Hepatocyte (in vitro differentiated cells): ENCODE data around the gene ADRM1. TPM values are rescaled to one million over a fixed set of nuclear protein-coding genes. Genes with fewer than 3 reads are reported as not detected.

Experiments
- DNase-seq: peaks from one replicate; pipeline ENCODE4 v3.0.0-alpha.2; 2016; ENCODE audit warnings: low spot score
- H2AFZ ChIP-seq: fragments of 200-600 bp; sonication (generic); 2 replicates; pipeline ENCODE4 v1.6.0; 2016; ENCODE audit warnings: antibody characterized with exemption, mild to moderate bottlenecking
- H3K27ac ChIP-seq: fragments of 200-600 bp; sonication (generic); 2 replicates; pipeline ENCODE4 v1.5.1; 2016; ENCODE audit warnings: mild to moderate bottlenecking
- H3K27me3 ChIP-seq: fragments of 200-600 bp; sonication (generic); 2 replicates; pipeline ENCODE4 v1.6.1; 2016
- H3K36me3 ChIP-seq: fragments of 200-600 bp; sonication (generic); replicated peaks from 2 replicates; pipeline ENCODE4 v1.5.1; 2016; ENCODE audit warnings: low read depth; ENCODE audit not compliant: insufficient read depth
- H3K4me1 ChIP-seq: fragments of 200-600 bp; sonication (generic); 2 replicates; pipeline ENCODE4 v1.5.1; 2016; ENCODE audit warnings: mild to moderate bottlenecking, moderate library complexity; ENCODE audit not compliant: insufficient read depth
- H3K4me2 ChIP-seq: fragments of 200-600 bp; sonication (generic); 2 replicates; pipeline ENCODE4 v1.6.0; 2016
- H3K4me3 ChIP-seq: fragments of 200-600 bp; sonication (generic); 2 replicates; pipeline ENCODE4 v1.5.1; 2016; ENCODE audit warnings: mild to moderate bottlenecking
- H3K79me2 ChIP-seq: fragments of 200-600 bp; sonication (generic); 2 replicates; pipeline ENCODE4 v1.6.0; 2017; ENCODE audit warnings: mild to moderate bottlenecking
- H3K9me2 ChIP-seq: fragments of 200-600 bp; sonication (generic); replicated peaks from 2 replicates; pipeline ENCODE4 v1.6.0; 2017; ENCODE audit warnings: mild to moderate bottlenecking; ENCODE audit not compliant: insufficient read depth
- H3K9me3 ChIP-seq: fragments of 200-600 bp; sonication (generic); 2 replicates; pipeline ENCODE4 v1.5.1; 2016; ENCODE audit warnings: low read depth, mild to moderate bottlenecking
- H4K20me1 ChIP-seq: fragments of 200-600 bp; sonication (generic); 2 replicates; pipeline ENCODE4 v1.6.0; 2016; ENCODE audit warnings: mild to moderate bottlenecking; ENCODE audit not compliant: insufficient read depth, poor library complexity, severe bottlenecking
- CTCF ChIP-seq: fragments of 200-600 bp; sonication (generic); IDR thresholded peaks from 2 replicates; pipeline ENCODE4 v1.5.1; 2016; ENCODE audit warnings: antibody characterized with exemption, mild to moderate bottlenecking; ENCODE audit not compliant: poor library complexity
- EZH2 ChIP-seq: fragments of 200-600 bp; sonication (generic); IDR thresholded peaks from 2 replicates; pipeline ENCODE4 v1.6.1; 2016; ENCODE audit warnings: antibody characterized with exemption, mild to moderate bottlenecking, borderline replicate concordance
- EZH2phosphoT487 ChIP-seq: fragments of 200-600 bp; sonication (generic); IDR thresholded peaks from one replicate; pipeline ENCODE4 v1.6.1; 2018; ENCODE audit warnings: antibody characterized with exemption, mild to moderate bottlenecking, low read depth, moderate library complexity; ENCODE audit not compliant: unreplicated experiment, severe bottlenecking
- WGBS: methylation state at CpG from one replicate; pipeline ENCODE4 v1.1.6; 2016; ENCODE audit warnings: low lambda C conversion rate; ENCODE audit errors: missing lambda C conversion rate; 5-methylcytosine and 5-hydroxymethylcytosine counted together
- polyA plus RNA-seq: library from polyadenylated mRNA; unstranded; fragments of >200 nt; fragmentation: Nextera tagmentation; extraction: Ambion mirVana; gene quantifications from 2 replicates; pipeline ENCODE4 v1.2.1, GENCODE V29; 2016
- total RNA-seq: library from RNA; depleted of rRNA; stranded (reverse); fragments of >200 nt; gene quantifications from 2 replicates; pipeline ENCODE4 v1.2.3, GENCODE V29; 2014

The ADRM1 gene
- total and polyA plus RNA-seq, 2 experiments from 2014 or later = 103 to 144 TPM

- Histone ChIP-seq H2AFZ (no peak overlapping the region), H3K9me3 (no peaks in the 10 kb centered on the region), H3K36me3 (peaks cover 3% of the 10 kb centered on the region), H3K4me2 (no peak overlapping the region), H3K4me1 (peaks cover 8% of the 10 kb centered on the region), H3K79me2 (peaks cover 5% of the 10 kb centered on the region), H4K20me1 (no peaks in the 10 kb centered on the region), H3K27ac (no peak overlapping the region), H3K27me3 (no peaks in the 10 kb centered on the region), H3K9me2 (no peaks in the 10 kb centered on the region), H3K4me3 (no peak overlapping the region)
- 92% methylated on average over 25 of the region's 25 CpGs for WGBS
- TF ChIP-seq EZH2phosphoT487 (no peak), EZH2 (no peak), CTCF (no peak)
- DNase-seq = no peak
Measured at GRCh38 chr20:62345681-62346370, 43.0 kb downstream of the ADRM1 start.

GRCh38 chr20:62346398-62347150 is 43.8 kb downstream of the ADRM1 start:
- no peaks in the 10 kb centered on the region for H3K27me3 ChIP-seq
- H3K9me2 ChIP-seq = no peaks in the 10 kb centered on the region
- no peaks in the 10 kb centered on the region for H3K36me3 ChIP-seq
- peaks cover 11% of the 10 kb centered on the region for H3K4me1 ChIP-seq
- no peak overlapping the region for H3K4me3 ChIP-seq
- H3K27ac ChIP-seq = no peak overlapping the region
- 96% methylated on average over 31 of the region's 34 CpGs for WGBS
- no peak overlapping the region for H2AFZ ChIP-seq
- H3K79me2 ChIP-seq = no peaks in the 10 kb centered on the region
- no peak overlapping the region for H3K4me2 ChIP-seq
- no peaks in the 10 kb centered on the region for H3K9me3 ChIP-seq
- no peak for TF ChIP-seq EZH2
- no peak for TF ChIP-seq CTCF
- TF ChIP-seq EZH2phosphoT487 = no peak
- no peak for DNase-seq
- H4K20me1 ChIP-seq = no peaks in the 10 kb centered on the region

- H3K4me2 ChIP-seq = no peak overlapping the region
- no peaks in the 10 kb centered on the region for H3K9me3 ChIP-seq
- WGBS = 95% methylated on average over 10 of the region's 10 CpGs
- H4K20me1 ChIP-seq = no peaks in the 10 kb centered on the region
- H3K4me1 ChIP-seq = peaks cover 11% of the 10 kb centered on the region
- no peak overlapping the region for H3K27ac ChIP-seq
- no peak overlapping the region for H2AFZ ChIP-seq
- H3K4me3 ChIP-seq = no peak overlapping the region
- no peak for DNase-seq
- TF ChIP-seq CTCF (no peak), EZH2phosphoT487 (no peak), EZH2 (no peak)
- no peaks in the 10 kb centered on the region for H3K9me2 ChIP-seq
- H3K79me2 ChIP-seq = no peaks in the 10 kb centered on the region
- H3K27me3 ChIP-seq = no peaks in the 10 kb centered on the region
- H3K36me3 ChIP-seq = no peaks in the 10 kb centered on the region
Measured at GRCh38 chr20:62347151-62347404, 44.3 kb downstream of the ADRM1 start.
